ENCODE results near the gene UNC79. TPM values are rescaled to one million over a fixed set of nuclear protein-coding genes. Genes with fewer than 3 reads are reported as not detected.

The UNC79 gene
- total and polyA plus RNA-seq, 7 donors: 0.03 to 0.88 (median 0.44) TPM

- intact Hi-C loops (cut with DNase I): no loop called here
- no peak for ATAC-seq
- WGBS, 3 donors: 90 to 93% (median 90%) methylated on average over 8 of the region's 8 CpGs
- H3K9me3 ChIP-seq: no peaks in the 10 kb centered on the region
- H3K27me3 ChIP-seq (ENCODE audit: insufficient read depth in 3 of 3, low read length in 2 of 3): peaks cover 0 to 2% (median 1%) of the 10 kb centered on the region in 3 donors
- TF ChIP-seq CTCF (IDR thresholded peaks at IDR 0.05): no peak
- H3K36me3 ChIP-seq (ENCODE audit: insufficient read depth in 1 of 2, low read depth in 1 of 2): no peaks in the 10 kb centered on the region
- H3K4me1 ChIP-seq: no peaks in the 10 kb centered on the region
- H3K27ac ChIP-seq: no peak overlapping the region
- no peak overlapping the region for H3K4me3 ChIP-seq
- no peak for DNase-seq
Measured at GRCh38 chr14:93716002-93716745, 285.4 kb downstream of the UNC79 start.

DNA sequence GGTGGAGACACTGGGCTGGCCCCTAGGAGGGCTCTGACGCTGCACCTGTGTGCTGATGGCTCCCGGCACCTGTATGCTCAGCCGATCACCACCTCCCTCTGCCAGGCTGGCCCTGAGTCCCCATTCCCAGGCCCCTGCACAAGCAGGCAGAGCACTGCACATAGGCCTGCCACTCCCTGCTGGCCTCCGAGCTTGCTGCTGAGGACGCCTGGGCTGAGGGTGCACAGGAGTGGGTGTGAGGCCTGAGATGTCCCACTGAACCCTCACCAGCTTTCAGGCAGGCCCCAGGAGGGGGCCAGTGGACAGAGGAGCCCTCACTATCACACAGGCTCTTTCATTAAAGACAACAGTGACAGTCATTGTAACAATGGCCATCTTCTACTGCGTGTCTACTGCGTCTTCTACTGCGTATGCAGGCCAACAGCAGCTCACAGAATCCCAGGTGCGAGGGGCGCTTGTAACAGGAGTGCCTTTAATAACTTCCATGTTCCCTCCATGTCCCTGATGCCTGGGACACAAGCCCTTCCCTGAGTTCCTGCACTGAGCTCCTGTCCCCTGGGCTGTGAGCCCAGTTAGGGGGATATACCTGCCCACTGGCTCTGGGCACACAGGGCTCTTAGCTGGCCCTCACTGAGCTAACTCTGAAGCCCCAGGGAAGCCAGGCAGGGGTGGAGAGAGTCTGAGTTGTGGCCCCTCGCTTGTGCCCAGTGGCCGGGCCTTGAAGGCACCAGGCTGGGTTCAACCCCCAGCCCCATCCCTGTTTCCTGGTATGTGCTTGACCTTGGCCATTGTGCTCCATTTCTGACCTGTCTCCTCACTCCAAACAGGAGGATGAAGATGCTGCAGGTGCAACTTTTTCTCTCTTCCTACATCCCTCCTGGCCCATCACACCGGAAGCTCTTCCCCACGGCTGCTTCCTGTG, 286.3 kb downstream of the UNC79 start:
- intact Hi-C loops (cut with DNase I): no loop called here
- Histone ChIP-seq H3K4me1 (no peaks in the 10 kb centered on the region), H3K36me3 (ENCODE audit: insufficient read depth in 1 of 2, low read depth in 1 of 2) (no peaks in the 10 kb centered on the region), H3K9me3 (no peaks in the 10 kb centered on the region), H3K4me3 (no peak overlapping the region), H3K27ac (no peak overlapping the region), H3K27me3 (ENCODE audit: insufficient read depth in 3 of 3, low read length in 2 of 3) (peaks cover 0 to 2% (median 1%) of the 10 kb centered on the region in 3 donors)
- 93 to 94% (median 93%) methylated on average over 14 of the region's 14 CpGs for WGBS, 3 donors
- ATAC-seq (no peak), DNase-seq (peak in 1 of 2 donors; percentile 35)
- TF ChIP-seq CTCF (IDR thresholded peaks at IDR 0.05): no peak

DNA sequence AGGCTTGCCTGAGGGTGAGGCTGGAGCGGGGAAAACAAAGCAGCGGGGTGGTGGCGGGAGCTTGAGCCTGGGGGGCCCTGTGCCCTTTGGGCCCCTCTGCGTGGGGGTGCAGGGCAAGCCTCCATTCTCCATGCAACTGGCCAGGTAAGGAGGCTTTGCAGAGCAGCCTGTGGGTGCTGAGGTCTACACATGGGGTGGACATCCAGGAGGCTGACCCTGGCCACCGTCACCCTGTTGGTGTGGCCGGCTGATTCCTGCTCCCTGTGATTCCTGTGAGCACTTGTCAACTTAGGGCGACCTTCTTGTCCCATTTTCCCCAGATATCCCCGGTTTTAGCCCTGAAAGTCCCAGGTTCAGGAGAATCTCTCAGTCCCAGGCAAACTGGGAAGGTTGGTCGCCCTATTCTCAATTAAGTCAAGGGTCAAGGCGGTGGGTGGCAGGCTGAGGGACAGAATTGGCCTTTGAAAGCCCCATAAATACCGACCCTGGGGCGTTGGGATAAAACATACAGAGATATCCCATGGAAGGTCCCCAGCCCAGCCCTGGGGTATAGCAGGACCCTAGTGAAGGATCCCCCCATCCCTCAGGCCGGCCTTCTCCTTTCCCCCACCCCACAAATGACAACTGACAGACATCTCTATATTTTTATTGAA, 287.1 kb downstream of the UNC79 start:
- ATAC-seq: no peak
- TF ChIP-seq CTCF (IDR thresholded peaks at IDR 0.05): no peak
- Histone ChIP-seq H3K27me3 (ENCODE audit: insufficient read depth in 3 of 3, low read length in 2 of 3) (peaks cover 0 to 2% (median 1%) of the 10 kb centered on the region in 3 donors), H3K36me3 (ENCODE audit: insufficient read depth in 1 of 2, low read depth in 1 of 2) (no peaks in the 10 kb centered on the region), H3K4me3 (no peak overlapping the region), H3K27ac (no peak overlapping the region), H3K4me1 (no peaks in the 10 kb centered on the region), H3K9me3 (no peaks in the 10 kb centered on the region)
- no peak for DNase-seq
- whole genome bisulfite sequencing, 3 donors: 90 to 92% (median 91%) methylated on average over 13 of the region's 13 CpGs
- intact Hi-C loops (cut with DNase I): no loop called here

- H3K27me3 ChIP-seq (ENCODE audit: insufficient read depth in 3 of 3, low read length in 2 of 3): no peaks in the 10 kb centered on the region
- no peaks in the 10 kb centered on the region for H3K4me1 ChIP-seq
- ATAC-seq: no peak
- WGBS, 3 donors: 96 to 98% (median 97%) methylated on average over 3 of the region's 3 CpGs
- H3K4me3 ChIP-seq: no peak overlapping the region
- H3K36me3 ChIP-seq (ENCODE audit: insufficient read depth in 1 of 2, low read depth in 1 of 2): no peaks in the 10 kb centered on the region
- no peak overlapping the region for H3K27ac ChIP-seq
- intact Hi-C loops (cut with DNase I): no loop called here
- TF ChIP-seq CTCF (IDR thresholded peaks at IDR 0.05): no peak
- H3K9me3 ChIP-seq: no peaks in the 10 kb centered on the region
- DNase-seq: no peak
Measured at GRCh38 chr14:93719256-93719655, 288.5 kb downstream of the UNC79 start.
